Left lobe of liver (tissue), 2 donors: ENCODE data around the gene MLLT3. TPM values are rescaled to one million over a fixed set of nuclear protein-coding genes. Genes with fewer than 3 reads are reported as not detected.
"Not testable (repeated sequence)": the region's sequence is repeated elsewhere in the genome, so short reads cannot be mapped to it uniquely, and the experiment has no call there.

ENCODE experiments used
- ATAC-seq: fragments of 200-7000 bp; cut with Tn5 transposase; one replicate; pipeline ENCODE4 v1.9.1; 2020; ENCODE audit warnings: mild to moderate bottlenecking, moderate library complexity
- DNase-seq: peaks from one replicate; pipeline ENCODE4 v3.0.0-alpha.2; 2020; ENCODE audit warnings: low spot score
- total RNA-seq: library from RNA; stranded (reverse); gene quantifications from one replicate; pipeline ENCODE4 v1.2.1, GENCODE V29; 2021
- donor health status: DM: no; HTN: no; CAD: no; lungs with moderate emphysema.
- donor health status: DM: no; HTN: yes; CAD: no.

Gene MLLT3
- 2.0 TPM for total RNA-seq

DNA sequence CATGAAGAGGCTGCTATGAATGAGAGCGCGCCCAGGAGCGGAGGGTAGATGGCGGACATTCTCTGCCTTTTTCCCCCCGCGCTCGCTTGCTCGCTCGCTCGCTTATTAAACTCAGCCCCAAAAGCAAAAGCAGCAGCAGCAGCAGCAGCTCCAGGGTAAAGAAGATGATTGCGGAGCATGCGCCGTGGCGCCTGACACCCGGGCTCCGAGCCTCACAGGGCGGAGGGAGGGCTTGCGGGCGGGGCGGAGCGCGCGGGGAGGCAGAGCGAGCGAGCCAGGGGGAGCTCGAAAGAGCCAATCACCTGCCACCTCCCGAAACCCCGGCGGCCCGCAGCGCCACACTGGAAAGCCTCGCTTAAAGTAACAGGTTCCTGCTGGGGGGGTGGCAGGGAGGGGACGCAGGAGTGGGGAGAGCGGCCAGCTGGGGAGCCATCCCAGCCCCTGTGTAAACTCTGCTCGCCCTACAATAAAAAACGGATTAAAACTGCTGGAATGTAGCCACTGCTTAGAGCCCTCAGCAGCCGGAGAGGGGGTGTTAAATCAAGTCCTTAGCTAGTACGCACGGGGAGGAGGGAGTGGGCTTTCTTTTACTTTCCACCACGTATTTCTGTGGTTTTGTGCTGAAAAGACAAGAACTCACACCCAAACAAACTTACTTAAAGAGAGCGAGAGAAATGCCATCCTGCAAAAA is at the start of gene MLLT3:
TSS of gene MLLT3 (minus strand) at position 170 of the 691 bp plus-strand sequence.
- peak; percentile 91 for ATAC-seq
- DNase-seq = peak; percentile 97

DNA sequence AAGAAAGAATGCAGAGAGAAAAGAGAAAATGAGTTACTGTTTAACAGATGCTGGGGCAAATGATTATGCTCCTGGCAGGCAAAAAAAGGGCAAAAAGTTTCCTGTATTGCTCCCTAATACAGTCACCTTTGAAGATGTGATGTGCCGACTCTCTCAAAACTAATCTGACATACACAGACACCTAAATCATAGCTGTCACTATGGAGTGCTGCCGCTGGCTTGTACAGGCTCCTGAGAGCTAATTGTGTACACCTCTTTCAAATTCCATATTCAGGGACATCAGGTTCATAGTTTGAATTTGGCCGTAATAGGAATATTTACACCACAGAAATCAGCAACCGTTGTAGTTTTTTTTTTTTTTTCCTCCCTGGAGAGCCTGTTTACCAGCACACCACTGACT is 49.3 kb upstream of the MLLT3 start:
- DNase-seq (no peak), ATAC-seq (no peak)

DNA sequence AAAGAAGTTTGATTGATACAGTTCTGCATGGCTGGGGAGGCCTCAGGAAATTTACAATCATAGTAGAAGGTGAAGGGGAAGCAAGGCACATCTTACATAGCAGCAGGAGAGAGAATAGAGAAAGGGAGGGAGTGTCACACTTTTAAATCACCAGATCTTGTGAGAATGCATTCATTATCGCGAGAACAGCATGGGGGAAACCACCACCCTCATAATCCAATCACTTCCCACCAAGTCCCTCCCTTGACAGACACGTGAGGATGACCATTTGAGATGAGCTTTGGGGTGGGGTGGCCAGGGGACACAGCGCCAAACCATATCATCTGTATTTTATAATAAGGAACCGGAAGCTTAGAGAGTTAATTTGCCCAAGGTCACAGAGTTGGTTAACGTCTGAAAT is 48.1 kb upstream of the MLLT3 start:
- ATAC-seq (no peak), DNase-seq (no peak)

DNA sequence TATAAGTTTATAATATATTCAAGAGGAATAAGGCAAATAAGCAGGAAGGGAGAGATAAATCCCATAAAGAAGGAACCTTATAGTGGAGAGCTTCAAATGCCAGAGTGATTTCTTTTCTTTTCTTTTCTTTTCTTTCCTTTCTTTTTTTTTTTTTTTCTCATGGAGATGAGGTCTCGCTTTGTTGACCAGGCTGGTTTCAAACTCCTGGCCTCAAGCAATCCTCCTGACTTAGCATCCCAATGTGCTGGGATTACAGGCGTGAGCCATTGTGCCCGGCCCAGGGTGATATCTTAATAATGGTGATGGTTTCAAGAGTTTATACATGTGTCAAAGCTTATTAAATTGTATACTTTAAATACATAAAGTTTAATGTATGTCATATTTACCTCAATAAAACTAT is 42.2 kb upstream of the MLLT3 start:
- DNase-seq (no peak), ATAC-seq (no peak)

DNA sequence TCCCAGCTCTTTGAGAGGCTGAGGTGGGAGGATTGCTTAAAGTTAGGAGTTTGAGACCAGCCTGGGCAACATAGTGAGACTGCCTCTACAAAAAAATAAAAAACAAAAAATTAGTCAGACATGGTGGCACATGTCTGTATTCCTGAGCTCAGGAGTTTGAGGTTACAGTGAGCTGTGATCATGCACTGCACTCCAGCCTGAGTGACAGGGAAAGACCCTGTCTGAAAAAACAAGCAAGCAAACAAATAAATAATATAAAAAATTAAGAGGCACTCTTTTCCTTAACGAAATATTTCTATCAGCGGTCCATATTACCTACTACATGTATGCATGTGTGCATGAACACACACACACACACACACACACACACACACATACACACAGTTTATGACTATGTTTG is 40.8 kb upstream of the MLLT3 start:
- DNase-seq = no peak
- ATAC-seq = no peak

DNA sequence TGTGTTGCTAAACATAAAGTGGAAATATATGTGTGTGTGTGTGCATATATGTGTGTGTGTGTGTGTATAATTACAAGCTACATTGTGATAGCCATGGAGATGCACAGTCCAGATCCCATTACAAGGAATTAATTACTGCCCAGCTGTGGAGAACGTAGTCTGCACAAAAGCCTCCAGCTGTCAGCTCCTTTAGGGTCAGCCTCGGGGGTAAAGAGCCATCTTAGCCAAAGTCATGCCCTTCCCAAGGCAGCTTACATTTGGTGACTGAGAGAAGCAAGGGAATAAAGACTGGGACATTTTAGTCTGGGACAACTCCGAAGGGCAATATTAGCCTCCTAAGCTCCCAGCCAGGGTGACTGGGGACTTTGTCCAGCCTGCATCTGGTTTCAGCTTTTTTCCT is 39.9 kb upstream of the MLLT3 start:
- no peak for ATAC-seq
- no peak for DNase-seq

DNA sequence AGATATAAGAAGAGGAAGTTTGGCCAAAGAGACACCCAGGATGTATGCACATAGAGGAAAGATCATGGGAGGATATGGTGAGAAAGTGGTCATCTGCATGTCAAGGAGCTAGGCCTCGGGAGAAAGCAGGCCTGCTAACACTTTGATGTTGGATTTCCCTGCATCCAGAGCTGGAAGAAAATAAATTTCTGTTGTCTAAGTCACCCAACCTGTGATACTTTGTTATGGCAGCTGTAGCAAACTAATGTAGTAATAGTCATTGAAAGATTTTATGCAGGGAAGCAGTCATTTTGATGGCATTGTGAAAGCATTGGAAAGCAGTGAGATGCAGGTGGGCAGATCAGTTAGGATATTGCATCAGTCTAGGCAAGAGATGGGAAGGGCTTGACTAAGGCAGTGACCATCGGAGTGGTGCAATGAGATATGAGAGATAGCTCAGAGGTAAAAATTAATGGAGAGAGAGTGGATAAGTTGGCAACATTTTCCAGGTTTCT is 37.2 kb upstream of the MLLT3 start:
- ATAC-seq = no peak
- no peak for DNase-seq

DNA sequence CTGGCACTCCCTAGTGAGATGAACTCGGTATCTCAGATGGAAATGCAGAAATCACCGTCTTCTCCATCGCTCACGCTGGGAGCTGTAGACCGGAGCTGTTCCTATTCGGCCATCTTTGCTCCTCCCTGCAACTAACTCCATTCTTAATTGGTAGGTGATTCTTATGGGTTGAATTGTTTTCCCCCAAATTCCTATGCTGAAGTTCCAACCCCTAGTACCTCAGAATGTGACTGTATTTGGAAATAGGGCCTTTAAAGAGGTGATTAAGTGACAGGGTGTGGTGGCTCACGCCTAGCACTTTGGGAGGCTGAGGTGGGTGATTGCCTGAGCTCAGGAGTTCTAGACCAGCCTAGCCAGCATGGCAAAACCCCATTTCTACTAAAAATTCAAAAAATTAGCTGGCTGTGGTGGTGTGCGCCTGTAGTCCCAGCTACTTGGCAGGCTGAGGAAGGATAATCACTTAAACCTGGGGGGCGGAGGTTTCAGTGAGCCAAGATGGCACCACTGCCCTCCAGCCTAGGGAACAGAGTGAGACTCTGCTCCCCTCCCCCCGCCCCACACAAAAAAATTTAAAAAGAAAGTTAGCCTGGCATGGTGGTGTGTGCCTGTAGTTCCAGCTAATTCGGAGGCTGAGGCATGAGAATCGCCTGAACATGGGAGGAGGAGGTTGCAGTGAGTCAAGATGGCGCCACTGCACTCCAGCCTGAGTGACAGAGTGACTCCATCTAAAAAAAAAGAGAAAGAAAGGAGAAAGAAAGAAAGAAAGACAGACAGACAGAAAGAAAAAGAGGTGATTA is 36.6 kb upstream of the MLLT3 start:
- no peak for DNase-seq
- ATAC-seq = no peak

DNA sequence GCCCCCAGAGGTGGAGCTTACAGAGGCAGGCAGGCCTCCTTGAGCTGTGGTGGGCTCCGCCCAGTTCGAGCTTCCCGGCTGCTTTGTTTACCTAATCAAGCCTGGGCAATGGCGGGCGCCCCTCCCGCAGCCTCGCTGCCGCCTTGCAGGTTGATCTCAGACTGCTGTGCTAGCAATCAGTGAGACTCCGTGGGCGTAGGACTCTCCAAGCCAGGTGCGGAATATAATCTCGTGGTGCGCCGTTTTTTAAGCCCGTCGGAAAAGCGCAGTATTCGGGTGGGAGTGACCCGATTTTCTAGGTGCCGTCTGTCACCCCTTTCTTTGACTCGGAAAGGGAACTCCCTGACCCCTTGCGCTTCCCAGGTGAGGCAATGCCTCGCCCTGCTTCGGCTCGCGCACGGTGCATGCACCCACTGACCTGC is 36.0 kb upstream of the MLLT3 start:
- not testable (repeated sequence) for ATAC-seq, DNase-seq

DNA sequence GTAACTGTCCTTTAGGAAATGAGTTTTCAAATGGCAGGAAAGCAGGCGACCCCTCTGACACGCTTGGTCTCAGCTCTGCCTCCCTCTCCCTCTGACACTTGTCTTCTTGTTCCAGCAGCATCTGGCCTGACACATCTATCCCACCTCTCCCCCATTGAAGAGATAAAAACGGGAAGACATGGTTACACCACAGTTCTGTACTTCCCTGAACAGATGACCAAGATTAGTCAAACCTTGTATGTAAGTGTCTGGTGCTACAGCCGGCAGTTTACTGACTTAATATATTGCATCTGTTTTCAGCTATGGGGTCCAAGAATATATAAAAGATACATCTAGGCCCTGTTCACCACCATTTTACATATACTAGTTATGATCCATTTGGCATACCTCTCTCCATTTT is 29.6 kb upstream of the MLLT3 start:
- ATAC-seq = no peak

DNA sequence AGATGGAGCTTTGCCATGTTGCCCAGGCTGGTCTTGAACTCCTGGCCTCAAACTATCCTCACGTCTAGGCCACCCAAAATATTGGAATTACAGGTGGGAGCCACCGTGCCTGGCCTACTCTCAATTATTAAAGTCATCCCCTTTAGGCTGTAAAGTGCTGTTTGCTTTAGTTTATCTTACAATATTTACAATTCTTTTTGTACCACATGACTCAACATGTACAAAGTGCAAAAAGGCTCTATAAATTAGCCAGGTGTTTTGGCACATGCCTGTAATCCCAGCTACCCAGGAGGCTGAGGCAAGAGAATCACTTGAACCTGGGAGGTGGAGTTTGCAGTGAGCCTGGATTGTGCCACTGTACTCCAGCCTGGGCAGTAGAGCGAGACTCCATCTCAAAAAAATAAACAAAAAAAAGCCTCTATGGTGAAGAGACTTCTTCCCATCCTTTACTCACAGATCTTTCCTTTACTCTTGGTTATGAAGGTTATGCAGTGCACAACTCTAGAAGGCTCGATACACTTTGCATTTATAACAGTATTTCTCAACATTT is 28.5 kb upstream of the MLLT3 start:
- no peak for DNase-seq
- ATAC-seq = no peak

More for the DNA sequence above, 29.6 kb upstream of the MLLT3 start:
- DNase-seq = no peak

DNA sequence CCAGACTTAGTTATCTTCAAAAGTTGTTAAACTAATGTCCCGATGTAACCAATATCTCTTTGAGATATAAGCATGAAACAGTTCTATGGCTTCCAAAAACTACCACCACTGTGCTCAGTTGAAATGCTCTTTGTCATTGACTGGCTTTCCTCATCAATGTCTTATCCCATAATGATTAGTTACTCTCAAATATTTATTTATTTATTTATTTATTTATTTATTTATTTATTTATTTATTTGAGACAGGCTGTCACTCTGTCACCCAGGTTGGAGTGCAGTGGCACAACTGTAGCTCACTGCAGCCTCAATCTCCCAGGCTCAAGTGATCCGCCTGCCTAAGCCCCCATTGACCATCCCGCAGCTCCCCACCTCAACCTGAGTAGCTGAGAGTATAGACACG is 28.0 kb upstream of the MLLT3 start:
- DNase-seq (no peak), ATAC-seq (no peak)

DNA sequence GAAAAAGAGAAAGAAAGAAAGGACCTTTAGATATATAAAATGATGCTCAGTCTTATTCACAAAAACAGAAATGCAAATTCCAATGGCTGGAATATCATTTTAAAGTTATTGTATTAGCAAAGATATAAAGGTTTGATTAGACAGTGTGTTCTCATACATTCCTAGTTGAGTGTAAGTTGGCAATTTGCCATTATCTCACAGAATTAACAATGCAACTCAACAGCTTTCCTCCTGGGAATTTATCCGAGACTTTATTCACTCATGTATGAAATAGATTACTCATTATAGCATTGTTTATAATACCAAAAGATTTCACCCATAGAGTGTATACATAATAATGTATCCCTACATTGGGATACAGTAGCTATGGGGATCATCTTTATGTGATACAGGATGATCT is 27.1 kb upstream of the MLLT3 start:
- no peak for ATAC-seq
- no peak for DNase-seq

DNA sequence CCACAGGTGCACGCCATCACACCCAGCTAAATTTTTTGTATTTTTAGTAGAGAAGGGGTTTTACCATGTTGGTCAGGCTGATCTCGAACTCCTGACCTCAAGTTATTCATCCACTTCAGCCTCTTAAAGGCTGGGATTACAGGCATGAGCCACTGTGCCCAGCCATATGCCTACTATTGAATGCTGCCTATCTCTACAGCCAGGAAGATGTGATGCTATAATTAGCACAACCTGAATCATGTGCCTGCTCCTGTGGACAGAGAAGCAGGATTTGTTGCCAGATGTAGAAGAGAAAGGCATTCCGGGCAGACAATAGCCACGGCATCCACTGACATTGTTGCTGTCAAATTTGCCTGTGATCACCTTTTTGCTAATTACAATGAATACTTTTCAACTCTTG is 24.4 kb upstream of the MLLT3 start:
- no peak for ATAC-seq
- no peak for DNase-seq

DNA sequence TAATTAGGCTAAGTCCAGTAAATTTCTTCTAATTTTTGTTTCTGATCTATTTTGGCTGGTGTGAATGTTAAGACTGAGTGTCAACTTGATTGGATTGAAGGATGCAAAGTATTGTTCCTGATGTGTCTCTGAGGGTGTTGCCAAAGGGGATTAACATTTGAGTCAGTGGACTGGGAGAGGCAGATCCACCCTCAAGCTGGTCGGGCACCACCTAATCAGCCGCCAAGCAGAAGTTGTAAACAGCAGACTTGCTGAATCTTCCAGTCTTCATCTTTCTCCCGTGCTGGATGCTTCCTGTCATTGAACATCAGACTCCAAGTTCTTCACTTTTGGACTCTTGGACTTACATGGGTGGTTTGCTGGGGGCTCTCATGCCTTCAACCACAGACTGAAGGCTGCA is 21.4 kb upstream of the MLLT3 start:
- DNase-seq (no peak), ATAC-seq (no peak)

DNA sequence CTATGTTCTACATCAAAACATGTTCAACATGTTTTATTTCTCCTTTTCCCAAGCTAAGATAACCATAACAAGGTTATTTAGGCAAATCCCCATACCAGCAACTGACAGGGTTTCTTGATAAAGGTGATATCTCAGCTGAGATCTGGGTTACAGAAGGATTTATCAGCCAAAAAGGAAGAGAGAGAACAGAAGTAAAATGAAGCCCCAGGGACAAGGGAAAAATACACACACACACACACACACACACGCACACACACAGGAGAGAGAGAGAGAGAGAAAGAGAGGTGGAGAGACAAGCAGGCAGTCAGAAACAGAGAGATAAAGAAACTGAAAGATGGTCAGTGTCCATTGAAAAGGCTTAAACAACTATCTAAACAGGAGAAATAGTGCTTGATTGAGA is 19.7 kb upstream of the MLLT3 start:
- no peak for ATAC-seq
- no peak for DNase-seq

DNA sequence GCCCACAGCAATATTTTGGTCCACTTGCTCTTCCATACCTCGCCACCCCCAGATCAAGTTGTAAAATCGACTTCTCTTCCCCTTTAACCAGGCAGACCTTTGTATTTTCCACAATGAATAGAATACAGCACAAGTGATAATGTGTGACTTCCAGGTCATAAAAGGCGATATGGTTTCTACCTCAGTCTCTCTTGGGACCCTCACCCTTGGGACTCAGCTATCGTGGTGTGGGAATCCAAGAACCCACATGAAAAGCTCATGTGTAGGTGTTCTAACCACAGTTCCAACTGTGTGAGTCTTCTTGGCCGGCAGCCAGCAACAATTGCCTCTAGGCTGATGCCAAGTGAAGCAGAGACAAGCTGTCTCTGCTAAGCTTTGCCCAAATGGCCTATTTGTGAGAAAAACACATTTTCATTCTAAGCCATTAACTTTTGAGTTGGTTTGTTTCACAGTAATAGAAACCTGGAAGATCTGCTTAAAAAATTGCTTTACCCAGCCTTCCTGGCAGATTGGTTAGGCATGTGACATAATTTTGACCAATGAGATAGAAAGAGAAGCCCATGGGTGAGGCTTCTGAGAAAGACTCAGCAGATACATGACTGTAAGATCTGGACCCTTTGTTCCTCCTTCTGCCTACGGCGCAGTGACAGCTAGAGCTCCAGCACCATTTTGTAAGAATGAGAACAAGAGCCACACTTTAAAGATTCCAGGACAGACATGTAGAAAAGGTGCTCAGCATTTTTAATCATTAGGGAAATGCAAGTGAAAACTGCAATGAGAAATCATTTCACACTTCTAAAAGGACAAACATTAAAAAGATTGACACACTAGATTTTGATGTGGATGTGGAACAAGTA is 18.3 kb upstream of the MLLT3 start:
- no peak for DNase-seq
- ATAC-seq = no peak

DNA sequence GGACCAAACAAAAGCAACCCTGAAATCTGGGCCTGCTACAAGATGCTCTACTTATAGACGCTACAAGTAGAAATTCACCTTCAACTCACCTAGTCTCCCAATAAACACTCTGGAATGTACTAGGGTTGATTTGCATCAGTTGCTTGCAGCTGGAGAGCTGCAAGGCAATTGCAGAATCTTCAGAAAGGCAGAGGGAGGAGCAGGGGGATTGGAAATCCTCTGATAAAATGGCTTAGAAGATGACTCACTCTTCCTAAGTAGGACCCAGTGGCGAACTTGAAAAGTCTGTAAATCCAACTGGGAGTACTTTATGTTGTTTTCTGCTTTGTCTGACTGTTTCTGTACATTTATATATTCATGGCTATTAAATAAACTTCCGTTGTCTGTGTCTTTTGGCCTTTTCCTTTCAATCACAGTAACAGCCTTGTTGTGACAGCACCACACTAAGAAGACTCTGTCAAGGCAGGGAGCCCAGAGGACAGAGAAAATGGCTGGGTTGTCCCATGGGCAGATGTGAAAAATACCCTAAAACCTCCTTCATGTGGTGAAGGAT is 14.7 kb upstream of the MLLT3 start:
- no peak for ATAC-seq
- no peak for DNase-seq

DNA sequence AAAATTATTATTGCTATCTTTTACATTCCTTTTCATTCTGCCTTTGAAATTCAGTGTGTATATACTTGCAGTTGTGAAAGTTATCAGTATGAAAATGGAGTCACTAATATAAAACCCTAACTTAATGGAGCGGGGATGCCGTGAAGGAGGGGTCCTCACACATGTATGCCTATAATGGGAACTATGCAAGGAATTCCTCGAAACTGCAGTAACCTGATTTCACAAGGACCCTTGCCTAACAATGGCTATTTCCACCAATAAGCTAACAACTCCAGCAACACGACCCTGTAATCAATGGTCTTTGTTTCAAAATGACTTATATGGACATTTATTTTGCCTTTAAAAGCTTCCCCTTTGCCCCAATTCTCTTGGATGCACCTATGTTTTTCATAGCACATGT is 12.6 kb upstream of the MLLT3 start:
- DNase-seq (no peak), ATAC-seq (no peak)

DNA sequence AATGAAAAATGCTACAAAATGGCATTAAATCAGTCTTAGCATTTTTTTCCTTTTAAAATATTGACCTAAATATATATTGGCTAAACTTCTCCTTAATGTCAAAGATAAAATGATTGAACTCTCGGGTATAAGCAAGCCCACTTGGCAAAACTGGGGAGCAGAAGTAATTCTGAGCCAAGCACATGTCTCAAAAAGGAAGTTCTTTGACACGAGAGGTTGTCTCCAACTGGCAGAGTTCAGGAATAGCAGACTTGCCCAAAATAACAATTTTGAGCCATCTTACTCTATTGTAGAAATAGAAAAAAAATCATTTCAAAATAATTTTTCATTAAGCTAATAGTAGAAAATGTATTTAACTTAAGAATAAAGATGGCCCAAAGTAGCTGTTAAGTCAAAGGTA is 10.4 kb upstream of the MLLT3 start:
- no peak for ATAC-seq
- no peak for DNase-seq
